ENCODE results near the gene FBXO17.

GRCh38 chr19:38930776-38931520 lies 44.6 kb downstream of the FBXO17 start, which contains the start of gene MRPS12:
- TF ChIP-seq JUN (CRISPR knock-in tag; IDR thresholded peaks at IDR 0.05) (no peak), MAX (CRISPR knock-in tag; IDR thresholded peaks at IDR 0.05) (peak; percentile 80)

All from WTC11 (cell line).